VCaP (cell line): ENCODE data around the gene ZNF274.

Source experiments
- H3K27ac ChIP-seq: fragments of 450-650 bp; 2 replicates; pipeline ENCODE4 v1.5.1; 2017
- TF ChIP-seq, protein P1 (sequence below): fragments of 450-650 bp; conservative IDR thresholded peaks from 2 replicates; pipeline ENCODE4 v1.5.1; 2017; ENCODE audit warnings: mild to moderate bottlenecking, moderate library complexity

Gene ZNF274

GRCh38 chr19:58154679-58155648 lies 27.9 kb upstream of the ZNF274 start:
- TF ChIP-seq, protein P1, sequence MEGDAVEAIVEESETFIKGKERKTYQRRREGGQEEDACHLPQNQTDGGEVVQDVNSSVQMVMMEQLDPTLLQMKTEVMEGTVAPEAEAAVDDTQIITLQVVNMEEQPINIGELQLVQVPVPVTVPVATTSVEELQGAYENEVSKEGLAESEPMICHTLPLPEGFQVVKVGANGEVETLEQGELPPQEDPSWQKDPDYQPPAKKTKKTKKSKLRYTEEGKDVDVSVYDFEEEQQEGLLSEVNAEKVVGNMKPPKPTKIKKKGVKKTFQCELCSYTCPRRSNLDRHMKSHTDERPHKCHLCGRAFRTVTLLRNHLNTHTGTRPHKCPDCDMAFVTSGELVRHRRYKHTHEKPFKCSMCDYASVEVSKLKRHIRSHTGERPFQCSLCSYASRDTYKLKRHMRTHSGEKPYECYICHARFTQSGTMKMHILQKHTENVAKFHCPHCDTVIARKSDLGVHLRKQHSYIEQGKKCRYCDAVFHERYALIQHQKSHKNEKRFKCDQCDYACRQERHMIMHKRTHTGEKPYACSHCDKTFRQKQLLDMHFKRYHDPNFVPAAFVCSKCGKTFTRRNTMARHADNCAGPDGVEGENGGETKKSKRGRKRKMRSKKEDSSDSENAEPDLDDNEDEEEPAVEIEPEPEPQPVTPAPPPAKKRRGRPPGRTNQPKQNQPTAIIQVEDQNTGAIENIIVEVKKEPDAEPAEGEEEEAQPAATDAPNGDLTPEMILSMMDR, result peak; percentile 97
- H3K27ac ChIP-seq, result peak overlapping the region; percentile 97

DNA sequence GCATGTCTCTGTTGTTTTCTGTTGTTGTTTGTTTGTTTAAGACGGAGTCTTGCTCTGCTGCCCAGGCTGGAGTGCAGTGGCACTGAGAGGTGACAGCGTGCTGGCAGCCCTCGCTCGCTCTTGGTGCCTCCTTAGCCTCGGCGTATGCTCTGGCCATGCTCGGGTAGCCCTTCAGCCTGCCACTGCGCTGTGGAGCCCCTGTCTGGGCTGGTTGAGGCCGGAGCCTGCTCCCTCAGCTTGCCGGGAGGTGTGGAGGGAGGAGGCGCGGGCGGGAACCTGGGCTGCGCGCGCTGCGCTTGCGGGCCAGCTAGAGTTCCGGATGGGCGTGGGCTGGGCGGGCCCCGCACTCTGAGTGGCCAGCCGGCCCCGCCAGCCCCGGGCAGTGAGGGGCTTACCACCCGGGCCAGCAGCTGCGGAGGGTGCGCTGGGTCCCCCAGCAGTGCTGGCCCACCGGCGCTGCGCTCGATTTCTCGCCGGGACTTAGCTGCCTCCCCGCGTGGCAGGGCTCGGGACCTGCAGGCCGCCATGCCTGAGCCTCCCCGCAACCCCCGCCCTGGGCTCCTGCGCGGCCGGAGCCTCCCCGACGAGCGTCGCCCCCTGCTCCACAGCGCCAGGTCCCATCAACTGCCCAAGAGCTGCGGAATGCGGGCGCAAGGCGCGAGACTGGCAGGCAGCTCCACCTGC lies 25.7 kb upstream of the ZNF274 start:
- no peak overlapping the region for H3K27ac ChIP-seq
- TF ChIP-seq, protein P1, result no peak

DNA sequence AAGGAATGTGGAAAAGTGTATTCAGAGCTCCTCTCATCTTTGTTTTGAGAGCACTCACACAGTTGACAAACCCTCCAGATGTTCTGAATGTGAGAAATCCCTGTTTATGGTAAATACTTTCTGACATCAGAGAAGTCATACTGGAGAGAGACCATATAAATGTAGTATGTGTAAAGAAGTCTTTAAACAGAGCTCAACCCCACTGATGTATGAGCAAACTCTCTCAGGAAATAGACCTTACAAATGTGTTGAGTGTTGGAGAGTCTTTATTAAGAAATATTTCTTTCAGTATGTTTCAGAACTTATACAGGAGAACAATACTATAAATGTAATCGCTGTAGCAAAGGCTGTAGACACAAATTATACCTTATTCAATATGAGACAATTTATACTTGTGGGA lies 16.6 kb upstream of the ZNF274 start:
- no peak overlapping the region for H3K27ac ChIP-seq
- TF ChIP-seq, protein P1, result no peak

GRCh38 chr19:58166708-58167280 lies 16.1 kb upstream of the ZNF274 start:
- TF ChIP-seq, protein P1, result no peak
- H3K27ac ChIP-seq, result no peak overlapping the region

- H3K27ac ChIP-seq, result no peak overlapping the region
- TF ChIP-seq, protein P1, result no peak
Observed at GRCh38 chr19:58170860-58171259, 12.0 kb upstream of the ZNF274 start.

GRCh38 chr19:58181902-58182576 lies 822 bp upstream of the ZNF274 start:
- H3K27ac ChIP-seq, result peak overlapping the region; percentile 89
- TF ChIP-seq, protein P1, result peak; percentile 80

- peak overlapping the region; percentile 89 for H3K27ac ChIP-seq
- TF ChIP-seq, protein P1, result no peak
Observed at GRCh38 chr19:58182577-58182988, 278 bp upstream of the ZNF274 start.
